Mesodermal cell (in vitro differentiated cells): ENCODE results near the gene PRTFDC1. TPM values are rescaled to one million over a fixed set of nuclear protein-coding genes. Genes with fewer than 3 reads are reported as not detected.

ENCODE experiments used
- H3K27ac ChIP-seq: 2 replicates; pipeline ENCODE4 v1.7.0; 2013; ENCODE audit warnings: mild to moderate bottlenecking, low read depth, low read length, moderate library complexity; ENCODE audit not compliant: severe bottlenecking
- H3K36me3 ChIP-seq: 2 replicates; pipeline ENCODE4 v1.7.1; 2013; ENCODE audit warnings: mild to moderate bottlenecking, low read length, moderate library complexity; ENCODE audit not compliant: control insufficient read depth, insufficient read depth
- H3K4me1 ChIP-seq: one replicate; pipeline ENCODE4 v1.7.1; 2013; ENCODE audit warnings: mild to moderate bottlenecking, low read length; ENCODE audit not compliant: insufficient read depth, control insufficient read depth, poor library complexity, severe bottlenecking
- H3K4me3 ChIP-seq: 2 replicates; pipeline ENCODE4 v1.7.0; 2013; ENCODE audit warnings: low read length, control low read depth, mild to moderate bottlenecking; ENCODE audit not compliant: insufficient read depth, poor library complexity, severe bottlenecking; ENCODE audit errors: extremely low read depth
- H3K9me3 ChIP-seq: 2 replicates; pipeline ENCODE4 v1.7.1; 2013; ENCODE audit warnings: mild to moderate bottlenecking, low read length, moderate library complexity; ENCODE audit not compliant: control insufficient read depth
- WGBS, 2 experiments: methylation state at CpG; one replicate each; pipeline ENCODE4 v1.1.5; 2013; ENCODE audit warnings: missing lambda C conversion rate in 2 of 2; ENCODE audit not compliant: insufficient coverage in 2 of 2; 5-methylcytosine and 5-hydroxymethylcytosine counted together
- polyA plus RNA-seq, 2 experiments: library from polyadenylated mRNA; stranded (reverse); fragments of 50-300 nt; gene quantifications; one replicate each; pipeline ENCODE4 v1.2.3, GENCODE V29; 2013

Gene PRTFDC1, protein sequence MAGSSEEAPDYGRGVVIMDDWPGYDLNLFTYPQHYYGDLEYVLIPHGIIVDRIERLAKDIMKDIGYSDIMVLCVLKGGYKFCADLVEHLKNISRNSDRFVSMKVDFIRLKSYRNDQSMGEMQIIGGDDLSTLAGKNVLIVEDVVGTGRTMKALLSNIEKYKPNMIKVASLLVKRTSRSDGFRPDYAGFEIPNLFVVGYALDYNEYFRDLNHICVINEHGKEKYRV
- 15.0 TPM for polyA plus RNA-seq (2013, experiment 1 of 2)
- polyA plus RNA-seq (2013, experiment 2 of 2): 19.9 TPM

DNA sequence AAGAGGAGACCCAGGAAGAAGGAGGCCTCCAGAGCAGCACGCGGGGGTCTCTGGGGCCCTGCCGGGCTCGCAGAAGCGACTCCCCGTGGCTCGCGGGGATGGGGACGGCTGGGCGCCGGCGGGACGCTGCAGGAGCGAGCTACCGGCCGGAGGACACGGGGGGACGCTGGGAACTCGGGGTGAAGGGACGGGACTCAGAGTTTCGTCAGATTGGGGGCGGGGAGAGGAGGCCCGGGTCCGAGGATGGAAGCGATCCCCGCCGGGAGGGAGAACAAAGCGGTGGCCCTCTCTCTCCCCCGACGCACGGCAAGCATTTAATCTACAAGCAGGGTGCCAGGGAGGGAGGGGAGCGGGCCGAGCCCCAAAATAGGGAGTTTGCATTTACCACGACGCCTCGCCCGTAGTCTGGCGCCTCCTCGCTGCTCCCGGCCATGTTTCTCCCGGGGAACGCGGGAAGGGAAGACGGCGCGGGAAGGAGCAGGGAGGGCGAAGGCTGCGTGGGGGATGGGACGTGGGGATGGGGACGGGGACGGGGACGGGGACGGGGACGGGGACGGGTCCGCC lies at the start of gene PRTFDC1:
Gene PRTFDC1 (minus strand): TSS at position 464 of the 564 bp plus-strand sequence. CDS start 31 bp downstream, at position 433.
- WGBS, 2 experiments: 4 to 6% methylated on average over 24 to 31 of the region's 56 CpGs
- Histone ChIP-seq H3K9me3 (no peaks in the 10 kb centered on the region), H3K27ac (peak within 1 kb of the TSS; percentile 79), H3K4me3 (peak within 1 kb of the TSS; percentile 39), H3K4me1 (peaks cover 7% of the 10 kb centered on the region), H3K36me3 (no peaks in the 10 kb centered on the region)

- Histone ChIP-seq H3K4me3 (no peak overlapping the region), H3K27ac (no peak overlapping the region), H3K9me3 (no peaks in the 10 kb centered on the region), H3K4me1 (no peaks in the 10 kb centered on the region), H3K36me3 (no peaks in the 10 kb centered on the region)
- 77 to 92% methylated on average over 2 to 3 of the region's 3 CpGs for WGBS, 2 experiments
These were observed 45.6 kb upstream of the PRTFDC1 start for GRCh38 chr10:24998044-24998443.

DNA sequence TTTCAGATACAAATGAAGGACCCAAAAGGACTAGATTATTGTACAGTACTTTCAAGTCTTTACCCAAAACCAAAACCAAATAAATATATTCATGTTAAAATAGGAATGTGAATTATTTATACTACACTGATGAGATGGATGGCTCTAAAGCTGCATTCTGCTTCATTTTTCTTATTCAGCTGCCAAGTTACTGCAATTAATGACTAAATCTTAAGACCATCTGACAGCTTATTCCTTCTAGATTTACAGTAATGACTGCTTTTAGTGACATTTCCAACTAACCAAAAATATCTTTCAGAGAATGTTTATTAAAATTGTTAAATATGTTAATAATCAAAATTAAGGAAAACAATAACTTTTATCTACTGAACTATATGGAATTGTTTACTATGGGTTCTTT lies 42.7 kb upstream of the PRTFDC1 start:
- Histone ChIP-seq H3K4me1 (no peaks in the 10 kb centered on the region), H3K36me3 (no peaks in the 10 kb centered on the region), H3K27ac (no peak overlapping the region), H3K4me3 (no peak overlapping the region), H3K9me3 (no peaks in the 10 kb centered on the region)

DNA sequence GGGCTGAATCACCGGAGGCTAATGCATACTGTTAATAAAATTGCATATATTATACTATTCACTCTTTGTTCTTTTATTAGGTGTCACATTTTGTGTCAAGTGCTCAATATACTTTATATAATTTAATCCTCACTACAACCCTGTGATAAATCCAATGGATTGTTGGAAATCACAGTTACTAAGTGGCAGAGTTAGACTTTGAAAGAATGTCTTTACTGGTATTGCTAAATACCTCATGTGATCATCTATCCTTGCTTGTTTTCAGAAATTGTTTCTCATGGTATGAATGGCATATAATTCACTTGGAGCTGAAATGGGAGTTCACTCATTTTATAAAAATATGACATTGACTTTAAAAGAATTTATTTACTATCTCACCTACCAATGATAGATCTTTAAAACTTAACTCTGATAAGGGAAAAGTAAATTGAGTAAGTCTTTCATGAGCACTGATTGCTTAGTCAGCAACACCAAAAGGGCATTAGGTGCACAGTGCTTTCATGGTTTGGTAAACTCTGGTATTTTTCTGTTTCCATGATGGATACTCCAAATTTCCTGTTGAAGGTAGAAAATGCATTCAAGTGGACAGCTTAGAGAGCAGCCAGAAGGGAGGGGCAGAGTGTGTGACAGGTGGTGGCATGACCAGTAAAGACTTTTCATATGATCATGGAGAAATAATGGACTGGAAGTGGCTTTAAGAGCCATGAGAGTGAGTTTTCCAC lies 41.0 kb upstream of the PRTFDC1 start:
- Histone ChIP-seq H3K36me3 (no peaks in the 10 kb centered on the region), H3K27ac (no peak overlapping the region), H3K4me3 (no peak overlapping the region), H3K4me1 (peaks cover 3% of the 10 kb centered on the region), H3K9me3 (no peaks in the 10 kb centered on the region)
- no CpG with 5 or more reads among the region's 1 CpG for WGBS, 2 experiments

DNA sequence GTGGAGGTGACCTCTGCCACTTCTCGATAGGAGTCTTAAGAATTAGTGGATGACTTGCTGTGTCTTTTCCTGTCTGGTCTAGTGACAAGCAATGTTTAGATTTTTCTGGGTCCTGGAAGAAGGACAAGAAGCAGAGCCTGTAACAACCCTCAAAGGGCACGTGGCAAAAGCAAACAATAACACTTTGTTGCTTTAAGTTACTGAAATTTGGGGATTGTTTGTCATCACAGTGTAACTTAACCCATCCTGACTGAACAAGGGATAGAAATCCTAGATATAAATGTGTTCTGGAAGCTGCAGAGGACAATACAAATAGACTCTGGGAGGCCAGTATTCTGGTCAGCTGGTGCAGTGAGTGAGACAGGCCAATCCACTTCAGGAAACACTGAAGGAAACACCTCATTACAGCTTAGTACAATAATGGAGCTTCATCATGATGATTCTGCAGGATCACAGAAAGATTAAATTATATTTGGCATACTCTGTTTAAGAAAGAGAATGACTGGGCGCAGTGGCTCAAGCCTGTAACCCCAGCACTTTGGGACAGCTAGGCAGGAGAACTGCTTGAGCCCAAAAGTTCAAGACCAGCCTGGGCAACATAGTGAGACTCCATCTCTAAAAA lies 40.2 kb upstream of the PRTFDC1 start:
- Histone ChIP-seq H3K27ac (no peak overlapping the region), H3K4me3 (no peak overlapping the region), H3K36me3 (no peaks in the 10 kb centered on the region), H3K9me3 (no peaks in the 10 kb centered on the region), H3K4me1 (peaks cover 3% of the 10 kb centered on the region)
- 85 to 93% methylated on average over 2 of the region's 3 CpGs for WGBS, 2 experiments

DNA sequence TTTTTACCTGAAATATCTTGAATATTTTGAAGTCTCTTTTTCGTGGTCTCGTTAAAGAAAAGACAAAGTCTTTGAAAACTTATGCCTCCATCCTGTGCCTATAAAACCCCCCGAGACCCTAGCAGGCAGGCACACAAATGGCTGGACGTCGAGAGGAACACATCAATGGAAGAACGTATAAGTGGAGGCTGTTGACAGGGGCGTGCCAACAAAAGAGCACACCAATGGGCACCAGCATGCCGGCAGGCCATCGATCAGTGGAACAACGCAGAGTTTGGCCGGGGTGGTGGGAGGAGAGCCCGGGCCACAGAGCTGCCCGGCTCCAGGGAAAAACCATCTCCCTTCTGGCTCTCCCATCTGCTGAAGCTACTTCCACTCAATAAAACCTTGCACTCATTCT lies 38.9 kb upstream of the PRTFDC1 start:
- Histone ChIP-seq H3K9me3 (no peaks in the 10 kb centered on the region), H3K4me1 (peaks cover 3% of the 10 kb centered on the region), H3K27ac (no peak overlapping the region), H3K36me3 (no peaks in the 10 kb centered on the region), H3K4me3 (no peak overlapping the region)
- WGBS, 2 experiments: 90 to 94% methylated on average over 12 of the region's 13 CpGs

DNA sequence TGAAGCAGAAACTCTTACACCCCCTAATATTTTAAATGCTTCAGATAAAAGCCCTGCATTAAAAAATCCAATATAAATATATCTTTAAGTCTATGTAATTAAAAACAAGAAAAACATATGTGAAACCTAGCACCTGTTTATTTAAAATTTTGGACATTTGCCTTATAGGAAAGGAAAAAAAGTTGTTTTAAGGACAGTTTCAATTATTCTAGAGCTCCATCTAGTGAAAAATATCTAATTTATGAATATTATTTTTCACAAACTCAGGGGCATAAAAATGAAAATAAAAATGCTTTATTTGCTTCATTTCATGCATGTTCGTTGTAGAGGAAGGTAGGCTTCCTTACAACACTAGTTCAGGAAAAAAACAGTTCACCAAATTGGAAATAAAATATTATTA lies 37.5 kb upstream of the PRTFDC1 start:
- Histone ChIP-seq H3K27ac (no peak overlapping the region), H3K4me3 (no peak overlapping the region), H3K4me1 (peaks cover 3% of the 10 kb centered on the region), H3K9me3 (no peaks in the 10 kb centered on the region), H3K36me3 (no peaks in the 10 kb centered on the region)
- whole genome bisulfite sequencing, 2 experiments: no CpG with 5 or more reads among the region's 1 CpG

DNA sequence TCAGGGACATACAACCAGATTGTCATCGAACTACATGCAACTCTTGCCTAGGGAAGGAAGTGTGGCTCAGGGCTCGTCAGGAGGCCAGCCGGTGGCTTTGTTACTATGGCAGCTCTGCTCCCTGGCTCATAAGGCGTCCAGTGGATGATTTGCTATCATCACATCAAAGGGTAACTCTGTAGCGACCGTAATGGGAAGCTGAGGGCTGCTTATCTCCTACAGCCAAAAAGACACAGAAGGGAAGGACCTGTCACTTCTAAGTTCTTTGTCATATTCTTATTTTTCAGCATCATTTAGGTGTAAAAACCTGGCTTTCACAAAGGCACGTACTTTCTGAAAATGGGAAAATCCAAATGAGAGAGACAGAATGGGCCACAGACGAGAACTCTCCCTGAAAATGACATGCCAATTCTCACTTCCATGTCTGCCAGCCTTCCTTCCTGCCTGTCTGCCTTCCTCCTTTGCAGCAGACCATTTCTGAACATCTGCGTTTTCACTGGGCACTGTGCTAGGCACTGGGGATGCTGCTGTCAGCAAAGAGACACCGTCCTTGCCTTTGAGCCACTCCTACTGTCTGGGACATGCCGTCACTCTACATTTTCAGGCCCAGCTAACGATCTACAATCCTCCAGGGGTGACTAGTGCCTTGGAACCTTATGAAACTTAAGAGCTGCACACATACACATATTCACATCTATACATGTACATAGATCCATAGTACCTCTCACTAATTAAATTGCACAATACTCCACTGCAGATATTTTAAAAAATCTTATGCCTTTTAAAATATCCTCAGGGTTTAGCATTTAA lies 36.6 kb upstream of the PRTFDC1 start:
- Histone ChIP-seq H3K9me3 (no peaks in the 10 kb centered on the region), H3K36me3 (no peaks in the 10 kb centered on the region), H3K27ac (no peak overlapping the region), H3K4me1 (peaks cover 3% of the 10 kb centered on the region), H3K4me3 (no peak overlapping the region)
- WGBS, 2 experiments: 81 to 89% methylated on average over 9 to 10 of the region's 12 CpGs

GRCh38 chr10:24984906-24985305 lies 32.5 kb upstream of the PRTFDC1 start:
- Histone ChIP-seq H3K4me3 (no peak overlapping the region), H3K36me3 (no peaks in the 10 kb centered on the region)
- WGBS, 2 experiments: no CpG with 5 or more reads among the region's 3 CpGs

DNA sequence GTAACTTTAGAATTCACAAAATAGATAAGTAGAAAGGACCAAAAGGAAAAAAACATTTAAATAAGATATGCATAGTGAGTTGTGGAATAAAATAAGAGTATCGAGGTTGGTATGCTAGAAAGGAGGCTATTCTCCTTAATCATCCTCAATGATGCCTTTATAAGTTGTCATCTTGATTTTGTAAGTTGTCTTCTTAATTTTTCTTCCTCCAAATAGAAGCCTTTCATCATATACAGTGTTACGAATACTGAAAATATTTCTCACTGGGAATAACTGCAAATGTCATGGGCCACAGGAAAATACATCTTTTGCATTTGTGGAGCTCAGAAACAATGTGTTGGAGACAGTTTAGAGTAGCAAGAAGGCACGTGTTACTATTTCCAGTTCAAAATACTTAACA lies 31.5 kb upstream of the PRTFDC1 start:
- H3K4me3 ChIP-seq: no peak overlapping the region
- WGBS, 2 experiments: no CpG with 5 or more reads among the region's 3 CpGs
- H3K9me3 ChIP-seq: no peaks in the 10 kb centered on the region
- H3K36me3 ChIP-seq: no peaks in the 10 kb centered on the region
- no peak overlapping the region for H3K27ac ChIP-seq
- peaks cover 3% of the 10 kb centered on the region for H3K4me1 ChIP-seq

More at GRCh38 chr10:24984906-24985305, 32.5 kb upstream of the PRTFDC1 start:
- H3K4me1 ChIP-seq: peaks cover 3% of the 10 kb centered on the region
- H3K9me3 ChIP-seq: no peaks in the 10 kb centered on the region
- H3K27ac ChIP-seq: no peak overlapping the region
